Measurements from ENCODE around the gene SRRM2.
"Not testable (repeated sequence)": the region's sequence is repeated elsewhere in the genome, so short reads cannot be mapped to it uniquely, and the experiment has no call there.

The SRRM2 gene

GRCh38 chr16:2715064-2715463, 37.4 kb upstream of the SRRM2 start:
- DNase-seq (ENCODE audit: low read depth) = no peak

- DNase-seq (ENCODE audit: low read depth) = peak; percentile 79
These were observed 36.9 kb upstream of the SRRM2 start for GRCh38 chr16:2715519-2715918.

GRCh38 chr16:2715966-2716885, 36.2 kb upstream of the SRRM2 start:
- no peak for DNase-seq (ENCODE audit: low read depth)

- DNase-seq (ENCODE audit: low read depth) = no peak
These were observed 35.5 kb upstream of the SRRM2 start for GRCh38 chr16:2716948-2717347.

- no peak for DNase-seq (ENCODE audit: low read depth)
These were observed 34.8 kb upstream of the SRRM2 start for GRCh38 chr16:2717383-2718263.

GRCh38 chr16:2719328-2720063, 32.9 kb upstream of the SRRM2 start:
- no peak for DNase-seq (ENCODE audit: low read depth)

- no peak for DNase-seq (ENCODE audit: low read depth)
These were observed 32.4 kb upstream of the SRRM2 start, which contains the start of gene PRSS27 for GRCh38 chr16:2720064-2720457. TSS of gene PRSS27 (minus strand) at chr16:2720224. CDS start at chr16:2720160, 64 bp downstream.

GRCh38 chr16:2720719-2721633, 31.5 kb upstream of the SRRM2 start:
- peak; percentile 91 for DNase-seq (ENCODE audit: low read depth)

- not testable (repeated sequence) for DNase-seq (ENCODE audit: low read depth)
These were observed 30.7 kb upstream of the SRRM2 start for GRCh38 chr16:2721634-2722173.

GRCh38 chr16:2724088-2724676, 28.3 kb upstream of the SRRM2 start:
- DNase-seq (ENCODE audit: low read depth) = no peak

GRCh38 chr16:2724816-2725348, 27.6 kb upstream of the SRRM2 start:
- DNase-seq (ENCODE audit: low read depth) = no peak

- no peak for DNase-seq (ENCODE audit: low read depth)
These were observed 25.5 kb upstream of the SRRM2 start for GRCh38 chr16:2726923-2727322.

- DNase-seq (ENCODE audit: low read depth) = no peak
These were observed 24.4 kb upstream of the SRRM2 start for GRCh38 chr16:2728034-2728433.

- no peak for DNase-seq (ENCODE audit: low read depth)
These were observed 17.5 kb upstream of the SRRM2 start for GRCh38 chr16:2734844-2735515.

GRCh38 chr16:2736476-2737237, 15.8 kb upstream of the SRRM2 start:
- no peak for DNase-seq (ENCODE audit: low read depth)

GRCh38 chr16:2737238-2737605, 15.2 kb upstream of the SRRM2 start:
- DNase-seq (ENCODE audit: low read depth) = no peak

- DNase-seq (ENCODE audit: low read depth) = no peak
These were observed 14.5 kb upstream of the SRRM2 start for GRCh38 chr16:2737895-2738418.

- no peak for DNase-seq (ENCODE audit: low read depth)
These were observed 13.8 kb upstream of the SRRM2 start for GRCh38 chr16:2738615-2739014.

Measured in activated T-cell treated with anti-CD3 and anti-CD28 coated beads for 48 hours (primary cell).